WERI-Rb-1 (cell line): ENCODE data around the gene GIMD1.
A peak's percentile ranks its signal among the peaks of the same experiment; 100 is the strongest.

ENCODE experiments used
- DNase-seq: peaks from one replicate; pipeline ENCODE4 v3.0.0-alpha.2; 2020
- H3K27ac ChIP-seq: fragments of 250-450 bp; sonication (Bioruptor Pico); 2 replicates; pipeline ENCODE4 v1.5.1; 2020; ENCODE audit warnings: mild to moderate bottlenecking, moderate library complexity
- H3K27me3 ChIP-seq: fragments of 250-450 bp; sonication (Bioruptor Pico); 2 replicates; pipeline ENCODE4 v1.5.1; 2021; ENCODE audit warnings: mild to moderate bottlenecking, low read depth, moderate library complexity; ENCODE audit not compliant: insufficient read depth, severe bottlenecking
- H3K36me3 ChIP-seq: fragments of 250-450 bp; sonication (Bioruptor Pico); 2 replicates; pipeline ENCODE4 v1.5.1; 2020; ENCODE audit warnings: mild to moderate bottlenecking, moderate library complexity
- H3K4me3 ChIP-seq: 2 replicates; pipeline ENCODE4 v1.5.1; 2011; ENCODE audit warnings: low read depth, mild to moderate bottlenecking, control low read depth, low read length
- H3K9me3 ChIP-seq: fragments of 250-450 bp; sonication (Bioruptor Pico); 2 replicates; pipeline ENCODE4 v1.5.1; 2021; ENCODE audit warnings: mild to moderate bottlenecking, moderate library complexity; ENCODE audit not compliant: severe bottlenecking
- CTCF ChIP-seq: IDR thresholded peaks from 2 replicates; pipeline ENCODE4 v1.5.1; 2011; ENCODE audit warnings: low read depth, mild to moderate bottlenecking, control low read depth, inconsistent platforms, low read length

GIMD1 gene

GRCh38 chr4:106385853-106386393, 17.3 kb upstream of the GIMD1 start:
- no peak for TF ChIP-seq CTCF
- no peak for DNase-seq
- no peaks in the 10 kb centered on the region for H3K27me3 ChIP-seq
- peaks cover 6% of the 10 kb centered on the region for H3K9me3 ChIP-seq
- no peak overlapping the region for H3K4me3 ChIP-seq
- H3K27ac ChIP-seq: no peak overlapping the region
- H3K36me3 ChIP-seq: no peaks in the 10 kb centered on the region

- DNase-seq: no peak
- TF ChIP-seq CTCF: no peak
- no peaks in the 10 kb centered on the region for H3K27me3 ChIP-seq
- H3K4me3 ChIP-seq: no peak overlapping the region
- no peak overlapping the region for H3K27ac ChIP-seq
- no peaks in the 10 kb centered on the region for H3K36me3 ChIP-seq
- peaks cover 6% of the 10 kb centered on the region for H3K9me3 ChIP-seq
Observed at GRCh38 chr4:106384878-106385277, 16.3 kb upstream of the GIMD1 start.

GRCh38 chr4:106380179-106380578, 11.6 kb upstream of the GIMD1 start:
- no peaks in the 10 kb centered on the region for H3K27me3 ChIP-seq
- H3K36me3 ChIP-seq: no peaks in the 10 kb centered on the region
- no peak for DNase-seq
- no peak overlapping the region for H3K4me3 ChIP-seq
- H3K27ac ChIP-seq: no peak overlapping the region
- no peaks in the 10 kb centered on the region for H3K9me3 ChIP-seq
- no peak for TF ChIP-seq CTCF

GRCh38 chr4:106373026-106373425, 4.4 kb upstream of the GIMD1 start:
- Histone ChIP-seq H3K4me3 (no peak overlapping the region), H3K27me3 (no peaks in the 10 kb centered on the region), H3K36me3 (no peaks in the 10 kb centered on the region), H3K27ac (no peak overlapping the region), H3K9me3 (no peaks in the 10 kb centered on the region)
- TF ChIP-seq CTCF: no peak
- no peak for DNase-seq

GRCh38 chr4:106371161-106371560, 2.6 kb upstream of the GIMD1 start:
- no peak for DNase-seq

More at GRCh38 chr4:106371161-106371560, 2.6 kb upstream of the GIMD1 start:
- Histone ChIP-seq H3K27me3 (no peaks in the 10 kb centered on the region), H3K27ac (peak overlapping the region; percentile 11; the same call in 1 of the 2 replicates), H3K36me3 (no peaks in the 10 kb centered on the region), H3K4me3 (no peak overlapping the region), H3K9me3 (no peaks in the 10 kb centered on the region)
- no peak for TF ChIP-seq CTCF
